ENCODE measurements around the gene C2CD3. TPM values are rescaled to one million over a fixed set of nuclear protein-coding genes. Genes with fewer than 3 reads are reported as not detected.

The C2CD3 gene
- total RNA-seq, 1 donor from 2014 or later: 33.1 TPM

DNA sequence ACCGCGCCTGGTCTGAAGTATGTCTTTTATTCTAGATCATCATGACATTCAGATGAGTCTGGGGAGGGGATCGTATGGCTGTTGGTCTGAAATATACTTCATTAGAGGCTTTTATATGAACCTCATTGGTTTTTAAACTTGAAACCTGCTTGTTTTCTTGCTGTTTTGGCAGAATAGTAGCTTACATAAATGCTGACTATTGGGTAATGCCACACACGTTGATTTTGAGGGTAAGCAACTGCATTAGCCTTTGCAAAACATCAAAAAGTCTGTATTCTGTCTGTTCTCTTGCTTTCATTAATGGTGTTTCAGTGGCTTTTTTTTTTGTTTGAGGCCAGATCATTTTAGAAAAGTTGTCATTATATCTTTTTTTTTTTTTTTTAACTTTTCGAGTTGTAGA, 14.5 kb upstream of the C2CD3 start:
- peaks cover 3% of the 10 kb centered on the region for H3K9me3 Mint-ChIP-seq
- no peak overlapping the region for H3K27ac Mint-ChIP-seq
- no peak for DNase-seq (ENCODE audit: low spot score)
- intact Hi-C loops (cut with micrococcal nuclease): no loop called here
- H3K27me3 Mint-ChIP-seq (ENCODE audit: low read depth): no peaks in the 10 kb centered on the region
- peaks cover 35% of the 10 kb centered on the region for H3K36me3 Mint-ChIP-seq (ENCODE audit: low read depth)
- peaks cover 14% of the 10 kb centered on the region for H3K4me1 Mint-ChIP-seq (ENCODE audit: low read depth)
- no peak overlapping the region for H3K4me3 Mint-ChIP-seq (ENCODE audit: low read depth)

DNA sequence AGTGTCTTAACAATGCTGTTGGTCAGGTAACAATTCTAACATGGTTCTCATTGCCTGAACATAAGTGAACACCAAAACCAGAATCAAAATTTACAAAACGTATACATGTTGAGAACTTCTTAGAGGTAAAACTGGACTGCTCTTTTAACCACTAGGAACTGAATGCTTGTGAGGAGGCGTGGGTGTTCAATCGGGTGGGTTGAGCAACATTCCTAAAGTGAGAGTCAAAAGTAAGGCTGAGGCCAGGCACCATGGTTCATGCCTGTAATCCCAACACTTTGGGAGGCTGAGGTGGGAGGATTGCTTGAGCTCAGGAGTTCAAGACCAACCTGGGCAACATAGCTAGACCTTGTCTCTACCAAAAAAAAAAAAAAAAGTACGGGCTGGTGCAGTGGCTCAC, 11.8 kb upstream of the C2CD3 start:
- intact Hi-C loops (cut with micrococcal nuclease): no loop called here
- DNase-seq (ENCODE audit: low spot score): no peak
- no peaks in the 10 kb centered on the region for H3K27me3 Mint-ChIP-seq (ENCODE audit: low read depth)
- H3K36me3 Mint-ChIP-seq (ENCODE audit: low read depth): peaks cover 26% of the 10 kb centered on the region
- H3K4me1 Mint-ChIP-seq (ENCODE audit: low read depth): peaks cover 13% of the 10 kb centered on the region
- no peak overlapping the region for H3K27ac Mint-ChIP-seq
- no peaks in the 10 kb centered on the region for H3K9me3 Mint-ChIP-seq
- H3K4me3 Mint-ChIP-seq (ENCODE audit: low read depth): no peak overlapping the region

DNA sequence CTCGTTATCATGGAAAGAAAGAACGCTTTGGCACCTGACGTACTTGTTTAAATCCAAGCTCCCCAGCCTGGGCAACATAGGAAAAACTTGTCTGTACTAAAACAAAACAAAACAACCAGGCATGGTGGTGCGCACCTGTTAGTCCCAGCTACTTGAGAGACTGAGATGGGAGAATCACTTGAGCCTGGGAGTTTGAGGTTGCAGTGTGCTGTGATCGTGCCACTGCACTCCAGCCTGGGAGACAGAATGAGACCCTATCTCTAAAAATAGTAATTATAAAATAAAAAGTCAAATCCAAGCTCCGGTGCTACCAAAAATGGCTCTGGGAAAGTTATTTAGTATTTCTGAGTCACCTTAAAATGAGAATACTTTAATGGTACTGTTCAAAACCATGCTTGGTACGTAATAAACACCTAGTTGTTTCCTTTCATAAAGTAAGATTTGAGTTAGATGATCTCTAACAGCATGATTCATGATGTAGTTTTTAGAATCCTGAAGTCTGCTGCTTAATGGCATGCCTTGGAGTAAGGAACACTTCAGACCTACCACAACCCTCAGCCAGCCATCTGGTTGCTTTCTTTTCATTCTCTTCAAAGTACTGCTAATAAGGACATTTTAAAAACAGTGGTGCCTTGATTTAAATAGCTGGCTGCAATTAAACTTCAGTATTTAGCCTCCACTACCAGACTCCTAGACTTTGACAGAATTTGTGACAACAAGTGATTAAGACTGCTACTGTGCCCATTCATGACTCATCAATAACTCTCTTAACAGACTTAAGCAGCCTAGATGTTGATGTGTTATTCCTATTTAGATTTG, 8.6 kb upstream of the C2CD3 start:
- H3K36me3 Mint-ChIP-seq (ENCODE audit: low read depth): peaks cover 17% of the 10 kb centered on the region
- no peaks in the 10 kb centered on the region for H3K9me3 Mint-ChIP-seq
- H3K4me3 Mint-ChIP-seq (ENCODE audit: low read depth): no peak overlapping the region
- no peak for DNase-seq (ENCODE audit: low spot score)
- H3K4me1 Mint-ChIP-seq (ENCODE audit: low read depth): peaks cover 15% of the 10 kb centered on the region
- intact Hi-C loops (cut with micrococcal nuclease): no loop called here
- H3K27me3 Mint-ChIP-seq (ENCODE audit: low read depth): no peaks in the 10 kb centered on the region
- no peak overlapping the region for H3K27ac Mint-ChIP-seq

GRCh38 chr11:74175920-74176319, 5.1 kb upstream of the C2CD3 start:
- H3K27me3 Mint-ChIP-seq (ENCODE audit: low read depth): no peaks in the 10 kb centered on the region

DNA sequence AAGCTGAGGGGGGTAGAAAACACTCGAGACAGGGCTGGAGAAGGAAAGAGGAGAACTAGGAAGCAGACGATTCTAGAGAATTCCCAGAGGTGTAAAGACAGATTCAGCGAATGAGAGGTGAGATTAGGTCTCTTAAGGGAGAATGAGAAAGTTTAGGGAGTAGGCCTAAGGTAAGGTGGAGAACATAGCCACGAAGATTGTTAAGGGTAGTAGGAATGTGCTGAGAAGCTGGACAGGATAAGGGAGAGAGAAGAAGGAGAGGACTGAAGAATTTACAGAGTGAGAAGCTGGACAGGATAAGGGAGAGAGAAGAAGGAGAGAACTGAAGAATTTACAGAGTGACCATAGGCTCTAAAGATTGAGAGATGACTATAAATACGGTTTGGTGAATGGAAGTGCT, 1.2 kb upstream of the C2CD3 start:
- Mint-ChIP-seq H3K4me3 (ENCODE audit: low read depth) (no peak overlapping the region), H3K27ac (no peak overlapping the region), H3K4me1 (ENCODE audit: low read depth) (peaks cover 13% of the 10 kb centered on the region), H3K27me3 (ENCODE audit: low read depth) (no peaks in the 10 kb centered on the region), H3K9me3 (no peaks in the 10 kb centered on the region), H3K36me3 (ENCODE audit: low read depth) (peaks cover 15% of the 10 kb centered on the region)
- intact Hi-C loops (cut with micrococcal nuclease): loop anchor here (2.0 to 5.0 kb wide), 7 partner anchors 33 to 385 kb away; partner anchors contain the start of genes COA4, LIPT2, MRPL48 and PAAF1
- DNase-seq (ENCODE audit: low spot score): no peak

More at GRCh38 chr11:74175920-74176319, 5.1 kb upstream of the C2CD3 start:
- intact Hi-C loops (cut with micrococcal nuclease): no loop called here
- no peaks in the 10 kb centered on the region for H3K9me3 Mint-ChIP-seq
- H3K27ac Mint-ChIP-seq: no peak overlapping the region
- peaks cover 16% of the 10 kb centered on the region for H3K4me1 Mint-ChIP-seq (ENCODE audit: low read depth)
- H3K4me3 Mint-ChIP-seq (ENCODE audit: low read depth): no peak overlapping the region
- no peak for DNase-seq (ENCODE audit: low spot score)
- H3K36me3 Mint-ChIP-seq (ENCODE audit: low read depth): peaks cover 15% of the 10 kb centered on the region

DNA sequence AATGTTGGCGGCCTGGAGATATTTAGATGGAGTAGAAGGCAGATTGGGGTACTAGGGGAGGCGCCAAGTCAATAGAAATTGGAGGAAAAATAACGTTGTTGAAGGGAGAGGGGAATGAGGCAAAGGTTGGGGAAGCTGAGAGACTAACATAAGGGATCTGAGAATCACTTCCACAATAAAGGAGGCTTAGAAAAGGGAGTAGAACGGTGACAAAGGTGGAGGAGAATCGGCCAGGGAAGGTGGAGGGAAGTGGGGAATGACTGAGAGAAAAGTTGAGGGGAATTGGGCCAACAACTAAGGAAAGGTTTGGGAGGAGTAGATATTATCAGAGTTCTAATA, 797 bp upstream of the C2CD3 start:
- no peak overlapping the region for H3K27ac Mint-ChIP-seq
- H3K27me3 Mint-ChIP-seq (ENCODE audit: low read depth): no peaks in the 10 kb centered on the region
- H3K9me3 Mint-ChIP-seq: no peaks in the 10 kb centered on the region
- intact Hi-C loops (cut with micrococcal nuclease): loop anchor here (2.0 to 5.0 kb wide), 7 partner anchors 33 to 384 kb away; partner anchors contain the start of genes COA4, LIPT2, MRPL48 and PAAF1
- no peak overlapping the region for H3K4me3 Mint-ChIP-seq (ENCODE audit: low read depth)
- H3K36me3 Mint-ChIP-seq (ENCODE audit: low read depth): peaks cover 19% of the 10 kb centered on the region
- H3K4me1 Mint-ChIP-seq (ENCODE audit: low read depth): peaks cover 13% of the 10 kb centered on the region
- DNase-seq (ENCODE audit: low spot score): no peak

DNA sequence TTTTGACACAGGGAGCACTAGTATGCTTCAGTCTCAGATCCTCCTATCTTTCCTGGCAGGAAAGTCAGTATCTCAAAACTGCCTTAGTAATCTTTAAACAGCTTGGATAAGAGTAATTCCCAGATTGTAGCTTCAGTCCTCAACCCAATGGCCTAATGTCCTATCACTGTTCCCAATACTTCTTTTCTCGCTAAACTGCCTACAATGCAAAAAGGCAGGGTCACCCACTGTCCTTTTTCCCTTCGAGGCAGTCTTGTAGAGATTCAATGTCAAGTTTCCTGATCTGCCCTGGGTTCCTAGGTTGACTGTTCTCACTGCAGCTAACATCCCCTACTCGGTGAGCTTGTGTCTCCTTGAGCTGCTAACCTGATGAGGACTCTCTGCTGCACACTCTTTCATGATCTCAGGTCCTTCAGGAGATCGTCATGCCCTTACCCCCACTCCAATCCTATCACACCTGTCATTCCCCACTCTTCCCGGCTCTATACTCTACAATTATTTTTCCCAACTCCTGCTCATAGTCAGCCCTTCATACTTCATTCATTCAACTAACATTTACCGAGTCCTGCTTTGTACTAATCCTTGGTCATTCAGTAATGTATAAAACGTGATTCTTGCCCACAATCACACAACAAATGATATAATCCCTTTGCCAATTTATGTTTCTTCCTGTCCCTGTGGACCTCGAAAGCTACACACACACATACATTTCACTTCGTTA, 904 bp downstream of the C2CD3 start:
- Mint-ChIP-seq H3K4me3 (ENCODE audit: low read depth) (no peak overlapping the region), H3K27me3 (ENCODE audit: low read depth) (no peaks in the 10 kb centered on the region), H3K4me1 (ENCODE audit: low read depth) (peaks cover 13% of the 10 kb centered on the region), H3K9me3 (no peaks in the 10 kb centered on the region), H3K27ac (no peak overlapping the region), H3K36me3 (ENCODE audit: low read depth) (peaks cover 26% of the 10 kb centered on the region)
- no peak for DNase-seq (ENCODE audit: low spot score)
- intact Hi-C loops (cut with micrococcal nuclease): loop anchor here (1.0 to 5.0 kb wide), 8 partner anchors 35 to 383 kb away; partner anchors contain the start of genes COA4, LIPT2, MRPL48 and PAAF1

- Mint-ChIP-seq H3K27me3 (ENCODE audit: low read depth) (no peaks in the 10 kb centered on the region), H3K4me1 (ENCODE audit: low read depth) (peaks cover 9% of the 10 kb centered on the region), H3K36me3 (ENCODE audit: low read depth) (peaks cover 29% of the 10 kb centered on the region), H3K9me3 (no peaks in the 10 kb centered on the region), H3K4me3 (ENCODE audit: low read depth) (peak overlapping the region; percentile 9), H3K27ac (no peak overlapping the region)
- intact Hi-C loops (cut with micrococcal nuclease): no loop called here
- DNase-seq (ENCODE audit: low spot score): no peak
These were observed 2.0 kb downstream of the C2CD3 start for GRCh38 chr11:74168838-74169237.

DNA sequence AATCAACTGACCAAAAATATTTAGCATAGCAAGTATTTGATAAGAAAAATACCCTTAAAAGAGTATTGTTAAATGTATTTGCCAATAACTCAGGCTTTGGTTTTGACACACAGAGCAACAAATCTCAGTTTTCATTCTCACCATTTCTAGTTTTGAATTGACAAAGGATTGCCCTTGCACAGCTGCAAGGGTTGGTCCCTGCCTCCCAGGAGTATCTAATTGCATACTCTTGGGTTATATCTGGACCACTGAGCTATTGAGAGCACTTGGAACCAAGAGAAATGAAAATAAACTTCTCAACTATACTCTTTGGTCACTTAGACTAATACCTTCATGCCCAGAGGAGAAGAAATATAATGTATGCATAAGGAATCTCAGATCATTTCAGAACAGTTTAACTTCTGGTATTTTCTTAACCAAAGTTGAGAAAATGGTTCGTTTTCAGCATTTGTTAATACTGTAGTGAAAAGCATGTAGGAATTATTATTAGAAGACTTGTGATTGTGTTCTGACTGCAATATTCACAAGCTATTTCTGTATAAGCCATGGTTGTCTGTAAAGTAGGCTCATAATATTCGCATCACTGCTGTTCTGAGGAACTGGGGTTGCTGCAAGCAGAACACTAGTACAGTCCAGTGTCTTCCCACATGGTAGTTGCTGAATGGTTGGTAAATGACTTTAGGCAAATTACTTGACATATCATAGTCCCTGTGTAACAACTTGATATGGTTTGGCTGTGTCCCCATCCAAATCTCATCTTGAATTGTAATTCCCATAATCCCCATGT, 7.9 kb downstream of the C2CD3 start:
- no peak for DNase-seq (ENCODE audit: low spot score)
- Mint-ChIP-seq H3K9me3 (no peaks in the 10 kb centered on the region), H3K4me3 (ENCODE audit: low read depth) (no peak overlapping the region), H3K36me3 (ENCODE audit: low read depth) (peaks cover 51% of the 10 kb centered on the region), H3K27me3 (ENCODE audit: low read depth) (no peaks in the 10 kb centered on the region), H3K27ac (no peak overlapping the region), H3K4me1 (ENCODE audit: low read depth) (peaks cover 8% of the 10 kb centered on the region)
- intact Hi-C loops (cut with micrococcal nuclease): no loop called here

GRCh38 chr11:74159642-74160041, 11.2 kb downstream of the C2CD3 start:
- peaks cover 40% of the 10 kb centered on the region for H3K36me3 Mint-ChIP-seq (ENCODE audit: low read depth)

DNA sequence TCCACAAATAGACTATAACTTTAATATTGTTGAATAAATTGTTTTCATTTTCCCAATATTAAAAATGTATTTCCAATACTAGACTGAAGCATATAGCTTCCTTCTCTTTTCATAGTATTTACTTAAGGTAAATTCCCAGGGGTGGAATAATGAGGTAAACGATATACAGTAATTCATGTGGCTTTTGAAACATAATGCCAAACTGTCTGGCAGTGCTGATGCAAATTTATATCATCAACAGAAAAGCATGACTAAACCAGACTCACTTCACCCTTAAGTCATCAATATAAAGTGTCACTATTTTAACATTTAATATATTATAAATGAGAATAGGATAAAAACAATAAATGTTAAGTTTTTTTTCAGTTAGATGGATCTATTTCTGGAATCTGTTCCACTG, 13.6 kb downstream of the C2CD3 start:
- intact Hi-C loops (cut with micrococcal nuclease): no loop called here
- Mint-ChIP-seq H3K27me3 (ENCODE audit: low read depth) (no peaks in the 10 kb centered on the region), H3K36me3 (ENCODE audit: low read depth) (peaks cover 46% of the 10 kb centered on the region), H3K27ac (no peak overlapping the region), H3K9me3 (peaks cover 7% of the 10 kb centered on the region), H3K4me3 (ENCODE audit: low read depth) (no peak overlapping the region), H3K4me1 (ENCODE audit: low read depth) (peaks cover 4% of the 10 kb centered on the region)
- DNase-seq (ENCODE audit: low spot score): no peak

More at GRCh38 chr11:74159642-74160041, 11.2 kb downstream of the C2CD3 start:
- H3K27ac Mint-ChIP-seq: no peak overlapping the region
- H3K4me1 Mint-ChIP-seq (ENCODE audit: low read depth): peaks cover 10% of the 10 kb centered on the region
- no peak for DNase-seq (ENCODE audit: low spot score)
- no peaks in the 10 kb centered on the region for H3K9me3 Mint-ChIP-seq
- no peaks in the 10 kb centered on the region for H3K27me3 Mint-ChIP-seq (ENCODE audit: low read depth)
- intact Hi-C loops (cut with micrococcal nuclease): no loop called here
- no peak overlapping the region for H3K4me3 Mint-ChIP-seq (ENCODE audit: low read depth)

DNA sequence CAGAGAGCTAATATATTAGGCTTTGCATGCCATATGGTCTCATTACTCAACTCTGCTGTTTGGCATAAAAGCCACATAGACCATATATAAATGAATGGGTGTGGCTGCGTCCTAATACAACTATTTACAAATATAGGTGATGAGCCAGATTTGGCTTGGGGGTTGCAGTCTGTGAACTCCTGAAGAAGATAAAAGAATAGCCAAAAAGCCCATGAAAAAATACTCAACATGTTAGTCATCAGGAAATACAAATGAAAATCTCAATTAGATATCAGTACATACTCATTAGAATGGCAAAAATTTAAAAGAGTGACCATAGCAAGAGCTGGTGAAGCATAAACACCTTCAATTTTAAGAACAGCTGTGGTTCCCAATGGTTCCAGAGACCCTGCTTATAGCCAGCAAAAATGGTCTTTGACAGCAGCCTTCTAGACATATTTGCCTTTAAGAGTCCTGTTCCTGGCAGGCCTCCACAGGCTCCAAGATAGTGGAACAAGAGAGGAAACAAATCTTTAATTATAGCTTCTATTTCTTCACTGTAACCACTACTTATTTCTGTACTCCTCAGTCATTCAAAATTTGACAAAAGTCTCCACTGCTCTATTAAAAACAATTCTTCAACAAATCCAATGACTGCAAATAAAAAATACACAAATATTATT, 16.1 kb downstream of the C2CD3 start:
- no peak for DNase-seq (ENCODE audit: low spot score)
- Mint-ChIP-seq H3K36me3 (ENCODE audit: low read depth) (peaks cover 36% of the 10 kb centered on the region), H3K4me1 (ENCODE audit: low read depth) (peaks cover 4% of the 10 kb centered on the region), H3K4me3 (ENCODE audit: low read depth) (no peak overlapping the region), H3K27me3 (ENCODE audit: low read depth) (no peaks in the 10 kb centered on the region), H3K27ac (no peak overlapping the region), H3K9me3 (peaks cover 7% of the 10 kb centered on the region)
- intact Hi-C loops (cut with micrococcal nuclease): no loop called here
